Measurements from ENCODE around the gene NAV1. TPM values are rescaled to one million over a fixed set of nuclear protein-coding genes. Genes with fewer than 3 reads are reported as not detected.

The NAV1 gene
- total and polyA plus RNA-seq, 7 donors: 1.8 to 13.3 (median 8.4) TPM

DNA sequence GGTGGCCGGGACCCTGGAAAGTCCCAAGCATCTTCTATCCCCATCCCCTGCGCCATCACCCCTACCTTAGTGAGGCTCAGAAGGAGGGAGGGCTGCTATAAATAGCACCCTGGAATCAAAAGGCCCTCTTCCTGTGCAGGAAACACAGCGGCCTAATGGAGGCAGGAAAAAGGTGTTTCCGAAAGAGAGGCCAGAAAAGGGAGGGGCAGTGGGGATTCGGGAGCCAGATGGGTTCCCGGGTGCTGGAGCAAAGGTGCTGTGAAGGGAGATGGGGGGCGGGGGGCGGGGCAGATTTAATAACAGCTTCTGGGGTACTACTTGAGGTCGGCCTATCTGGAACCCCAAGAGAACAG, 16.6 kb downstream of the NAV1 start:
- 77 to 83% (median 78%) methylated on average over 9 of the region's 9 CpGs for WGBS, 3 donors
- no peaks in the 10 kb centered on the region for H3K9me3 ChIP-seq
- peak overlapping the region; percentile 60 for H3K27ac ChIP-seq
- no peak overlapping the region for H3K4me3 ChIP-seq
- H3K27me3 ChIP-seq (ENCODE audit: insufficient read depth in 3 of 3, low read length in 2 of 3): no peaks in the 10 kb centered on the region
- intact Hi-C loops (cut with DNase I): loop anchor here in 1 of 2 donors (5.0 kb wide), 1 partner anchor 237 kb away; no protein-coding TSS in a partner anchor
- TF ChIP-seq CTCF (IDR thresholded peaks at IDR 0.05): no peak
- H3K4me1 ChIP-seq: no peaks in the 10 kb centered on the region
- ATAC-seq (no peak), DNase-seq (no peak)
- no peaks in the 10 kb centered on the region for H3K36me3 ChIP-seq (ENCODE audit: insufficient read depth in 1 of 2, low read depth in 1 of 2)

- ATAC-seq (no peak), DNase-seq (no peak)
- Histone ChIP-seq H3K27me3 (ENCODE audit: insufficient read depth in 3 of 3, low read length in 2 of 3) (no peaks in the 10 kb centered on the region), H3K36me3 (ENCODE audit: insufficient read depth in 1 of 2, low read depth in 1 of 2) (no peaks in the 10 kb centered on the region), H3K27ac (no peak overlapping the region), H3K4me1 (no peaks in the 10 kb centered on the region), H3K9me3 (no peaks in the 10 kb centered on the region), H3K4me3 (no peak overlapping the region)
- TF ChIP-seq CTCF (IDR thresholded peaks at IDR 0.05): no peak
- WGBS, 3 donors: 63 to 74% (median 65%) methylated on average over 5 of the region's 5 CpGs
- intact Hi-C loops (cut with DNase I): loop anchor here in 1 of 2 donors (5.0 kb wide), 1 partner anchor 235 kb away; no protein-coding TSS in a partner anchor
Observed at GRCh38 chr1:201556841-201557571, 18.1 kb downstream of the NAV1 start.

DNA sequence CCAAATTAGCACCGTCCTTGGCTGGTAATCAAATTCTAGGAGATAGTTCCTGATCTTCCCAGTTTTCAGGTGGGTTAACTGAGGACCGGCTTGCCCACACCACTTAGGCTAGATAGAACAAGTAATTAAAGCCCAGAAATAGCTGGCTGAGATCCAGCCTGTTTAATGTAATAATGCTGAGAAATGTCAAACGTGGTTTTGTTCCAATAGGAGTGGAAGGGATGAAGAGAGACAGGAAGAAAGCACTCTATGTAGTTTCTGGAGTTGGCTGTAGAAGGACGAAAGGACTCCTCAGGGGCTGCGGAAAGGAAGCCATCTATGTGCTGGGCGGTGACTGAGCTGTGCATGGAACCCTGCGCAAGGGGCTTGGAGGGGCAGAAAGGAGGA, 18.6 kb downstream of the NAV1 start:
- Histone ChIP-seq H3K4me3 (no peak overlapping the region), H3K27me3 (ENCODE audit: insufficient read depth in 3 of 3, low read length in 2 of 3) (no peaks in the 10 kb centered on the region), H3K36me3 (ENCODE audit: insufficient read depth in 1 of 2, low read depth in 1 of 2) (no peaks in the 10 kb centered on the region), H3K4me1 (no peaks in the 10 kb centered on the region), H3K27ac (no peak overlapping the region), H3K9me3 (no peaks in the 10 kb centered on the region)
- intact Hi-C loops (cut with DNase I): loop anchor here in 1 of 2 donors (5.0 kb wide), 1 partner anchor 235 kb away; no protein-coding TSS in a partner anchor
- DNase-seq: no peak
- ATAC-seq: no peak
- TF ChIP-seq CTCF (IDR thresholded peaks at IDR 0.05): no peak
- 62 to 72% (median 66%) methylated on average over 7 of the region's 7 CpGs for WGBS, 3 donors

DNA sequence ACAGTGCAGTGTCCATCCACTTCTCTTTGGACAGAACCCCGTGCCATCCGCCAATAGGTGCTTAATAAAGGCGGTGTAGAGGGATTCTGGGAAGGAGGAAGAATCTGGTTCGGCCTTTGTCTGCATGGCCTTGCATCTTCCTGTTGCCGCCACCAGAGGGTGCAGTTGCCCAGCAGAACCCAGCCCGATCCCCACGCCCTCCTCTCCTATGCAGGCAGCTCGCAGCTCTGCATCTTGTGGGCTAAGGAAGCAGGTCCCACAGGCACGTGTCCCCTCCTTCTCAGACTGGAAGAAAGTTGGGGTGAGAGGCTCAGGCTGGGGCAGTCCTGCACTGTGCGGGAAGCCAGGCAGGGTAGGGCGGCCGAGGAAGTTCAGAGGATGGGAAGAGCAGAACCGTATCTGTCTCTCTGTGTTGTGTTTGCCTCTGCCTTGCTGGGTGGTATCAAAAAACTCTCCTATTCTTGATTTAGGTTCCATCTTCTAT, 20.8 kb downstream of the NAV1 start:
- Histone ChIP-seq H3K4me3 (no peak overlapping the region), H3K27me3 (ENCODE audit: insufficient read depth in 3 of 3, low read length in 2 of 3) (no peaks in the 10 kb centered on the region), H3K9me3 (no peaks in the 10 kb centered on the region), H3K27ac (no peak overlapping the region), H3K36me3 (ENCODE audit: insufficient read depth in 1 of 2, low read depth in 1 of 2) (no peaks in the 10 kb centered on the region), H3K4me1 (no peaks in the 10 kb centered on the region)
- peak; percentile 97 for TF ChIP-seq CTCF (IDR thresholded peaks at IDR 0.05)
- whole genome bisulfite sequencing, 3 donors: 10 to 18% (median 14%) methylated on average over 13 of the region's 13 CpGs
- DNase-seq: peak; percentile 79 to 88
- peak; percentile 90 to 96 (median 95) for ATAC-seq
- intact Hi-C loops (cut with DNase I): loop anchor here (1.0 to 5.0 kb wide), 5 partner anchors 58 to 233 kb away; no protein-coding TSS in a partner anchor
